GM21737 (cell line): ENCODE results near the gene NT5M.

Experiments
- ATAC-seq: cut with Tn5 transposase; IDR thresholded peaks from one replicate; pipeline ENCODE4 v1.9.1; 2021; ENCODE audit warnings: mild to moderate bottlenecking, moderate library complexity; ENCODE audit not compliant: unreplicated experiment

NT5M gene

DNA sequence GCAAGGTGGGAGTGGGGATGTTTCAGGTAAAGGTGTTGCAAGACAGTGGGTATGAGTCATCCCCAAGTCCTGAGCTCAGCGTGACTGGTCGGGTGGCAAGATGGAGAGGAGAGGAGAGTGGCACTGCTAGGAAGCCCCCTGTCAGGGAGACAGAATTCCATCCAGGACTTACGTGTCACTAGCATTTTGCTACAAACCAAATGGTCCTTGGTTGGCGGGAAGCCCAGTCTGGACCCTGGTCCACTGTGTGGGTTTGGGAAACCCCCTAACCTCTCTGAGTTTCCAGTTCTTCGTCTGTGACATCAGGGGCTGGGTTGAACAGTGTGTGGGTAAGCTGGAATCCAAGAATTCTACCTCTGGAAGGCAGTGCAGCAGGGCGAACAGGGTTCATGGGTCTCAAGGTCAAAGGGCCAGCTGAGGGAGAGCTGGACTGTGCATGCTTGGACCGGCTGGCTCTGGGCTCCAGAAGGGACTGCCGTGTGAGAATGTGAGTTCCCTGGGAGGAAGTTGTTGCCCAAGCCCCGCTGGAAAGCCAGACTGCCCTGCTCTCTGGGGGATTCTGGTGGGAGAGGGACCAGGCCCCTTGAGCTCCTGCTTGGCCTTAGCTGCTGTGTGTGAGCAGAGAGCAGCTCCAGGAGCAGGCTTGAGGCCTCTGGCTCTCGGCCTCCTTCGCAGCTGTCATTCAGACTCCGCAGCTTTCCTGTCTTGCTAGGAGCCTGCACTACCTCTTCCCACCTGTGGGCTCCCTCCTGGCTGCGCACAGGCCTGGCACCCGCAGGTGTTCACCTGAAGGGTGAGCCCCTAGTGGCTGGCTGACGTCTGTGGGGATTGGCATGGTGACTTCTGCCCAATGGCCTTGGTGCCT is 84.6 kb downstream of the NT5M start:
- ATAC-seq: no peak

DNA sequence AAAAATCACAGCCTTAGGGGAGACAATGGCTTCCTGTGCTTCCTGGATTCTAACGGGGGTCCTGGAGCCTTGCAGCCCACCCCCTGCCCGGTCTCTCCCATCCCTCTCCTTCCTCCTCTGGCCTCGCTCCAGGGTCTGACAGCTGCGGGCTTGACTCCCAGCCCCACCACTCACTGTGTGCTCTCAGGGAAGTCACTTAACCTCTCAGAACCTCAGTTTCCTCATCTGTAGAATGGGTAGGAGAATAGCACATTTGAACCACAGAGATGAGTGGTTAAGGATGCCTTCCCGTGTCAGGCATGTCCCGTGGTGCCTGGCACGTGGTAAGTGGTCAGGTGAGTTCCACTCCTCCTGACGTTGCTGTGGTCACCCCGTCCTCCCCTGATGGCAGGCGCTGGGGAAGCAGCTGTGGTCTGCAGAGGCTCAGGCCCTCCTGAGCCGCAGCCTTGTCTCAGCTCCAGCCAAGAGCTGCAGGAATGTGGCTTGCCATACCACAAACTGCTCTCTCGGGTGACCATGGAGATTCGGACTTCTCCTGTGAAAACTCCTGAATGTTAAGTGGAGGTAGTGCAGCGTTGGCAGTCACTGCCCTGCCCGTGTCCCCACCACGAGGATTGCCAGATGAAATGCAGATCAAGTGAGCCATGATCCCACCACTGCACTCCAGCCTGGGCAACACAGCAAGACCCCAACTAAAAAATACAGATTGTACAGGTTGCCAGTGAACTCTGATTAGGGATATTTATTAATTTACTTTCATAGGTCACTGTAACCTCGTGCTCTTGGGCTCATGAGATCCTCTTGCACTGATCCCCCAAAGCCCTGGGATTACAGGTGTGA is 85.7 kb downstream of the NT5M start:
- no peak for ATAC-seq

DNA sequence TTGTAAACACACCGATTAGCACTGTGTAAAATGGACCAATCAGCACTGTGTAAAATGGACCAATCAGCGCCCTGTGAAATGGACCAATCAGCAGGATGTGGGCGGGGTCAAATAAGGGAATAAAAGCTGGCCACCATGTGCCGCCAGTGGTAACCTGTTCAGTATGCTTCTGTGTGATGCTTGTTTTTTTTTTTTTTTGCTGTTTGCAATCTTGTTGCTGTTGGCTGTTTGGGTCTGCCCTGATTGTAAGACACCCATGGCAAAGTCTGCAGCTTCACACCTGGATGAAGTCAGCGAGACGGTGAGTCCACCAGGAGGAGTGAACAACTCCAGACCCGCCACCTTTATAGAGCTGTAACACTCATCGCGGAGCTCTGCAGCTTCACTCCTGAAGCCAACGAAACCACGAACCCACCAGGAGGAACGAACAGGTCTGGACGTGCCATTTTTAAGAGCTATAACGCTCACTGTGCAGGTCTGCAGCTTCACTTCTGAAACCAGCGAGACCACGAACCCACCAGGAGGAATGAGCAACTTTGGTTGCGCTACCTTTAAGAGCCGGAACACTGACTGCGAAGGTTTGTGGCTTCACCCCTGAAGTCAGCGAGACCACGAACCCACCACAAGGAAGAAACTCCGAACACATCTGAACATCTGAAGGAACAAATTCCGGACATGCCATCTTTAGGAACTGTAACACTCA is 88.6 kb downstream of the NT5M start:
- ATAC-seq: no peak

DNA sequence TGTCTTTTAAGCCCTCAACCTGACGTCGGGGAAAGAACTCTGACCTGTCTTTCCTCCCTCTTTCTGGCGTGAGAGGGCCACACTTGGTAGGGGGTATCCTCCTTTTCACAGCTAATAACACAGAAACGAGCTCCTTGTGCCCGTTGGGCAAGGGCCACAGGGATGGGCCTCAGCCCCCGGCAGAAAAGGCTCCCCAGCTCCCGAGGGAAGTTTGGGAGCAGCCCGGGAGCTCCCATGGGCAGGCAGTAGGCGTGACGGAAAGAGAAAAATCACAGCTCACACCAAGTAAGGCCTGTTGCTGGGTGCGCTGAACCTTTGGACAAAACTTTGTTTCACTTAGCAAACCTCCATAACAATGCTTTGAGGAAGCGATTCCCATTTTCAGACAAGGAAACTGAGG is 90.8 kb downstream of the NT5M start:
- no peak for ATAC-seq

DNA sequence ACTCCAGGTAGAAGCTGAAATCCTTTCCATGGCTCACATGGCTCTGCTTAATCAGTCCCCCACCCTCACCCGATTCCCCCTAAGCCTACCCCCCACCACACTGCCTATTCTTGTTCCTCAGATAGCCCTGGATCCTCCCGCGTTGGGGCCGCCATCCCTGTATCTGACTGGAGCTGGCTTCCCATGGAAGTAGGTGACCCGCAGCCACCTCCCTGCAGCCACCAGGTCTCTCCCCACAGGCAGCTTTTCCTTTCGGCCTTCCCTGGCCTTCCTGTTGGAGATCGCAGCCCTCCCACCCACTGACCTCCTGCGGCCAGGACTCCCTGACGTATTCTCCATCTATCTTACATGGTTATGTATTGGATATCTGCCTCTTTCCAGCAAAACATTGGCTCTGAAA is 91.3 kb downstream of the NT5M start:
- no peak for ATAC-seq

DNA sequence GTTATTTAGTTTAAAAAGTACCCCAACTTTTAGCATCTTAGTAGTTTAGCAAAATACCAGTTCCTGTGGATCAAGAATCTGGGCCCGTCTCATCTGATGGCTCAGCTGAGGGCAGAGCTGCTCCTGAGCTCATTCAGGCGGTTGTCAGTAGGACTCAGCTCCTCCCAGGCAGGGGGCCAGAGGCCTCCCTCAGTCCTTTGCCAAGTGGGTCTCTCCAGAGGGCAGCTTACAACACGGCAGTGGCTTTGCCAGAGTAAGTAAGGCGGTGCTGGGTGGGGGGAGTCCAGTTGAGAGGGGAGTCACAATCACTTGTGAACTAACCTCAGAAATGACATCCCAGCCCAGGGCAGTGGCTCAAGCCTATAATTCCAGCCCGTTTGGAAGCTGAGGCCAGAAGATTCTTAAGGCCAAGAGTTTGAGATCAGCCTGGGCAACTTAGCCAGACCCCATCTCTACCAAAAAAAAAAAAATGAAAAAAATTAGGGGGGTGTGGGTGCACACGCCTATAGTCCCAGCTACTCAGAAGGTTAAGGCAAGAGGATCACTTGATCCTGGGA is 92.2 kb downstream of the NT5M start:
- no peak for ATAC-seq

DNA sequence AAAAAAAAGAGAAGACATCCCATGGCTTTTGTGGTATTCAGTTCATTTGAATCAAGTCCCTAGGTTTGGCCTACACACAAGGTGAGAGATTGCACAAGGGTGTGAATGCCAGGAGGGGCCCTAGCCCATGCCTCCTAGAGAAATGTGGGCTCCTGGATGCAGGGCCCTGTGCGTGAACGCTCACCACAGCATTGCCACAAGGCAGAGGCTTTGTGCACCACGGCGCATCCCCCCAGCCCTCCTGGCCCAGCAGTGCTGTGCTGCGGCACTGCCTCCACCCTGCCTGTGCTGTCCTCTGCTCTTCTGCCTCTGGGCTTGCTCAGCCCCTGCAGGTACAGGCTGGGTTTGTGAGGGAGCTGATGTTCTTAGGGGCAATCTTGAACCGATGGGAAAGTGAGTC is 92.7 kb downstream of the NT5M start:
- ATAC-seq: no peak
